ACC112 (cell line): ENCODE measurements around the gene CIAO2B.
"Not testable (repeated sequence)": the region's sequence is repeated elsewhere in the genome, so short reads cannot be mapped to it uniquely, and the experiment has no call there.

ENCODE experiments used
- H2AFZ ChIP-seq: fragments of 200-600 bp; sonication (generic); one replicate; pipeline ENCODE4 v1.6.0; 2017; ENCODE audit warnings: antibody characterized with exemption, low read length; ENCODE audit not compliant: unreplicated experiment
- H3K27ac ChIP-seq: fragments of 200-600 bp; sonication (generic); 2 replicates; pipeline ENCODE4 v1.5.1; 2014; ENCODE audit warnings: low read depth, mild to moderate bottlenecking, antibody characterized with exemption, low read length, moderate library complexity
- H3K27me3 ChIP-seq: fragments of 200-600 bp; sonication (generic); 2 replicates; pipeline ENCODE4 v1.6.1; 2014; ENCODE audit warnings: mild to moderate bottlenecking, antibody characterized with exemption, low read length, moderate library complexity, mixed read lengths; ENCODE audit not compliant: insufficient read depth
- H3K36me3 ChIP-seq: fragments of 200-600 bp; sonication (generic); 2 replicates; pipeline ENCODE4 v1.6.1; 2016; ENCODE audit warnings: mild to moderate bottlenecking, antibody characterized with exemption, low read length, moderate library complexity, mixed read lengths; ENCODE audit not compliant: insufficient read depth
- H3K4me1 ChIP-seq: fragments of 200-600 bp; sonication (generic); one replicate; pipeline ENCODE4 v1.6.1; 2016; ENCODE audit warnings: low read length, mixed read lengths; ENCODE audit not compliant: insufficient read depth, unreplicated experiment, control insufficient read depth
- H3K4me3 ChIP-seq: fragments of 200-600 bp; sonication (generic); 2 replicates; pipeline ENCODE4 v1.5.1; 2014; ENCODE audit warnings: mild to moderate bottlenecking, low read depth, low read length
- H3K79me2 ChIP-seq: fragments of 200-600 bp; sonication (generic); one replicate; pipeline ENCODE4 v1.6.0; 2016; ENCODE audit warnings: low read length; ENCODE audit not compliant: control insufficient read depth, unreplicated experiment, insufficient read depth

CIAO2B gene

DNA sequence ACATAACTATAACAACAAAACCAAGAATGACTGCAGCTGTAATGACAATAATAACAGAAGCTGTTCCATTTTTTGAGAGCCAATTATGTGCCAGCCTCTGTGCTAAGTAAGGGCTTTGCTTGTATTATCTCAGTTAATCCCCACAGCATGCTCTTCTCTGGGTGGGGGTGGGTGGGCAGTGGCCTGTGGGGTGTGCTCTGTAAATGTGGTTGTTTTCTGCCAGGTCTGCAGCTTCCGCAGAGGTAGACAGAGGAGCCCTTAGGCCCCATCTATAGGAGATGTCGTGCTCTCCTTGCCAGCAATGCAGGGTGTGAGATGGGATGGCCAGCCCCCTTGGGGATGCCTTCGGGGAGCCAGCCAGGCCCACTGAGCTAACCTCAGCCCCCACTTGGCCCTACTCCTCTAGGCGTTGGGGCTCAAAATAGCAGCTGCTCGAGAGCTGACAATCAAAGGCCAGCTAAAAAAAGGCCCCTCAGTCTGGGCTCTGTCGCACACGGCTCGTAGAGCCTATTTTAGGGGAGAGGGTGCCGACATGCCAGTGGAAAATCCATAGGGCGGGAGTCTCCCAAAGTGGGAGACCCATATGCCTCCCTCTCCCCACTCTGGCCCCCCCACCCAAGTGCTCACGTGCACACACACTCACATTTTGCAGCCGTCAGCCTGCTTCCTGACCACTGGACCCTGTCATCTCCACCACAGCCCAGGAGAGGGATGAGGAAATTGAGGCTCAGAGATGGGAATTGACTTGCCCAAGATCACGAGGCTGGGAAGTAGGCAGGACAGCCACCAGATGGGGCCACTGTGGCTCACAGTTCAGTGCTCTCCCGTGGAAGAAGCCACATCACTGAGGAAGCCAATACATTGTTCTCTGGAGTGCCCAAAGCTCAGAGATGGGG is 31.3 kb downstream of the CIAO2B start:
- Histone ChIP-seq H3K27ac (no peak overlapping the region), H3K4me1 (peaks cover 19% of the 10 kb centered on the region), H3K36me3 (no peaks in the 10 kb centered on the region), H3K4me3 (no peak overlapping the region), H3K79me2 (no peaks in the 10 kb centered on the region), H2AFZ (no peak overlapping the region), H3K27me3 (no peaks in the 10 kb centered on the region)

DNA sequence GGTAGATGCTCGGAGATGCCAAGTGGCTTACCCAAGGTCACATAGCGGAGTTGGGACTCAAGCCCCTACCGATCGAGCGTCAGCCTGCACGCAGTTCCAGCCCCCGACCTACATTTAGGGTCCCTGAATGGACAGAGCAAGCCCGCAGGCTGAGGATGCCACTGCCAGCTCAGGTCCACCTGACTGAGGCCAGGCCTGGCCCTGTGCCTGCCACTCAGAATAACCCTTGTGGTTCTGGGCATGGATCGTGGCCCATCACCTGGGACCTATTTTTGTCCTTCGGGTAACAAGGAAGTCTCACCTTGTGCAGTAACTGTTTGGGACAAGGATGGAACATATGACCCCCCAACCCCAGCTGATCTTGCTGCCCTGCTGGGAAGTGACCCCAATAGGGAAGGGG is 32.6 kb downstream of the CIAO2B start:
- Histone ChIP-seq H3K4me3 (no peak overlapping the region), H3K36me3 (no peaks in the 10 kb centered on the region), H3K4me1 (peaks cover 19% of the 10 kb centered on the region), H2AFZ (no peak overlapping the region), H3K27me3 (no peaks in the 10 kb centered on the region), H3K79me2 (no peaks in the 10 kb centered on the region), H3K27ac (no peak overlapping the region)

DNA sequence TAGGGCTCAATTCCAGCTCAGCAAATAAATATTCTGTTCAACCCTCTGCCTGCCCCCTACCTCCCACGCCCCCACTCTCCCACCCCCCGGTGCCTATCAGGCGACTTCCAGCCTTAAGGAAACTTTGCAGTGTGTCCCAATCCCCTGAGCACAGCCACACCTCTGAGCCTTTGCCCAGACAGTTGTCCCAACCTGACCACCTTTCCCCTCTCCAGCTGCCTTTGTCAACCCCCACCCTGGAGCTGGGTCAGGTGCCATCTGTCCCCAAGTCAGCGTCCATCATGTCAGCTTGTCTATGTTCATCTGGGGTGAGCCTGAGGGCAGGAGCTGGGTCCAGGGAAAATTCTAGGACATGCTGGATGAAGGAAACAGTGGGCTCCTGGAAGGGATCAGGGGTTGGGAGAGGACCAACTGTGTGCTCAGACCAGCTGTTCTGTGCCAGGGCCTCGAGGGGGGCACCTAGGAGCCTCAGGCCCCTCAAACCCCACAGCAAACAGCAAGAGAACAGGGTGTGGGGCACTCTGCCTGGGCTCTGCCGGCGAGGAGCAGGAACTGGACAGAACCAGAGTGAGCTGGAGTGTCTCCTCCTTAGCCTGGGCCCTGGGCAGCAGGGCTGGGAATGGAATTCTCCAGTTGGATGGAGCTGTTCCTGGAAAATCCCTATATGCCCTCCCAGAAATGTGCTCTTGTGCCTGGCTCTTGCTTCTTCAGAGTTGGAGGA is 33.3 kb downstream of the CIAO2B start:
- Histone ChIP-seq H3K27me3 (no peaks in the 10 kb centered on the region), H3K36me3 (no peaks in the 10 kb centered on the region), H3K4me1 (peaks cover 24% of the 10 kb centered on the region), H3K4me3 (no peak overlapping the region), H2AFZ (no peak overlapping the region), H3K27ac (no peak overlapping the region), H3K79me2 (no peaks in the 10 kb centered on the region)

DNA sequence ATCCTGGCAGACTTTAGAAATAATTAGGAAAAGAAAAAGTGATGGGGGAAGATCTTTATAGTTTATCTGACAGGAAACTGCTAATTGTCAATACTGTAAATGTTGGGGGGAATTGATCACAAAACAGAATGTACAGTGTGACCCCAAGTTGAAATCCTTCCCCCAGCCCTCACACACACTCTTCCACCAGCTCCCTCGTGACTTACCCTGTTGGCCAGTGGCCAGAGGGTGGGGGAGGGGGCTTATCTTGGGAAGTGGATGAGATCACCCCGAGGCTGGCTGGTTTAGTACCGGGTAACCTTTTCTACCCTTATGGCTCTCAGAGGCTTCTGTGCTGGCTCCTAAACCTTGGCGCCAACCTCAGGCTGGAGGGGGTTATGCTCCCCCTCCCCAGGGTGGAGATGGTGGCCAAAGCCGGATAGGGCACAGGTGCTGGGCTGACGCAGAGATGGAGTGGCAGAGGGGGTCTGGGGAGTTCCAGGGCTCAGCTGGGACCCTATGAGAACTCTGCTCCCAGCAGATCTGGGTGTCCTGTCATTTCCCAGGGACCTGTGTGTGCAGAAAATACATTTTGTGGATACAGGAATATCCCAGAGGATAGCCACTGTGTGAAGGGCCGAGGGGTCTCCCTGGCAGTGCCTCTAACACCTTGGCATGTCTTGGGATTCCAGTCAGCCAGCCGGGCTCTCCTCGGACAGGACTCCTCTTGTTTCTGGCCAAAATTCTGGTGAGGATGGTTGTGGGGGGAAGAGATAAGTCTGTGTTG is 34.1 kb downstream of the CIAO2B start:
- Histone ChIP-seq H3K27ac (peak overlapping the region; percentile 66), H3K27me3 (no peaks in the 10 kb centered on the region), H2AFZ (peak overlapping the region; percentile 4), H3K4me3 (no peak overlapping the region), H3K4me1 (peaks cover 29% of the 10 kb centered on the region), H3K36me3 (no peaks in the 10 kb centered on the region), H3K79me2 (no peaks in the 10 kb centered on the region)

- Histone ChIP-seq H3K27me3 (no peaks in the 10 kb centered on the region), H3K4me3 (no peak overlapping the region), H3K36me3 (no peaks in the 10 kb centered on the region), H3K27ac (peak overlapping the region; percentile 66), H3K4me1 (peaks cover 29% of the 10 kb centered on the region), H3K79me2 (no peaks in the 10 kb centered on the region), H2AFZ (no peak overlapping the region)
These were observed 34.8 kb downstream of the CIAO2B start for GRCh38 chr16:66899310-66899944.

DNA sequence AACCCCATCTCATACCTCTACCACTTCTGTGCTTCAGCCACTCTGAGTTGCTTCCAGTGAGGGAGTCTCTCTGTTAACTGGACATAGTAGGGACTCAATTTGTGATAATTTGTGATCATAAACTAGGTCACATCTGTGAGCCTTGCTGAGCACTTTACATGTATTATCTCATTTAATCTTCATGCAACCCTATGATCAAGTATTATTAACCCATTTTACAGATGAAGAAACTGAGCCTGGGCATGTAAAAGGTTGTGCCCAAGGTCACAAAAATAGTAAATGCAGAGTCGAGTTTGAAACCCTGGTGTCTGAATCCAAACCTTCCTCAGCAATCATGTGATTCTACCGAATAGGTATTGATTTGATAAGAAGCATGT is 35.3 kb downstream of the CIAO2B start:
- H3K27ac ChIP-seq: no peak overlapping the region; the same call in 1 of the 2 replicates
- H3K27me3 ChIP-seq: no peaks in the 10 kb centered on the region

DNA sequence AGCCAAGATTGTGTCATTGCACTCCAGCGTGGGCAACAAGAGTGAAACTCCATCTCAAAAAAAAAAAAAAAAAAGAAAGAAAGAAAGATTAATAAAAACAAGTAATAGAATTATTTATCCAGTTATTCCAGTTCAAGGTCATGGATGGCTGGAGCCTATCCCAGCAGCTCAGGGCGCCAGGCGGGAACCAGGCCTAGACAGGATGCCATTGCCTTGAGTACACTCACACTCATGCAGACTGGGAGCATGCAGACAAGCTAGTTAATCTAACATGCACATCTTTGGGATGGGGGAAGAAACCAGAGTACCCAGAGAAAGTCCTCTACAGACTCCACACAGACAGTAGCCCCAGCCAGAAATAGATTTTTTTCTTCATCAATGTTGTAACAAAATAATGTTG is 36.0 kb downstream of the CIAO2B start:
- Histone ChIP-seq H3K79me2 (no peaks in the 10 kb centered on the region), H3K4me1 (peaks cover 29% of the 10 kb centered on the region)

More for the DNA sequence above, 35.3 kb downstream of the CIAO2B start:
- Histone ChIP-seq H3K4me3 (no peak overlapping the region), H2AFZ (no peak overlapping the region), H3K79me2 (no peaks in the 10 kb centered on the region), H3K36me3 (no peaks in the 10 kb centered on the region), H3K4me1 (peaks cover 29% of the 10 kb centered on the region)

GRCh38 chr16:66896682-66897081 is 37.5 kb downstream of the CIAO2B start:
- H3K79me2 ChIP-seq, H3K27me3 ChIP-seq, H3K4me3 ChIP-seq, H3K27ac ChIP-seq, H3K36me3 ChIP-seq, H2AFZ ChIP-seq: not testable (repeated sequence)
- H3K4me1 ChIP-seq: peaks cover 33% of the 10 kb centered on the region

More for the DNA sequence above, 36.0 kb downstream of the CIAO2B start:
- Histone ChIP-seq H2AFZ (no peak overlapping the region), H3K27me3 (no peaks in the 10 kb centered on the region), H3K27ac (no peak overlapping the region), H3K36me3 (no peaks in the 10 kb centered on the region), H3K4me3 (no peak overlapping the region)

DNA sequence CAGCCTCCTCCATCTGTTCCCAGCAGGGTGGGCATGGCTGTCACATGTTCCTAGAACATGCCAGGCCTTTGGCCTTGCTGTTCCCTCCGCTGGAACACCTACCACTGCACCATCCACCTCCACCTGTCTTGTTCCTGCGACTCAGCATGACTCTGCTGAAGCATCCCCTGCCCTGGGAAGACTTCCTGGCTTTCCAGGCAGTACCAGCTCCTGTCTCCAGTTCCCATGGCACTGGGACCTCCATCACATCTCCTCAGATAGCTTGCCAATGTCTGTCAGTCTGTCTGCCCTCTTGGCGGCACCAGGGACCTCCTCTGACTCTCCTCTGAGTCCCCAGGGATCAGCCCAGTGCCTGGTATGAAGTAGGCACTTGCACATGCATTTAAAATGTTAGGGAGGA is 38.2 kb downstream of the CIAO2B start:
- H3K4me1 ChIP-seq: peaks cover 32% of the 10 kb centered on the region
- no peaks in the 10 kb centered on the region for H3K27me3 ChIP-seq
- H2AFZ ChIP-seq: no peak overlapping the region
- H3K36me3 ChIP-seq: no peaks in the 10 kb centered on the region
- no peak overlapping the region for H3K27ac ChIP-seq
- H3K79me2 ChIP-seq: no peaks in the 10 kb centered on the region
- no peak overlapping the region for H3K4me3 ChIP-seq

DNA sequence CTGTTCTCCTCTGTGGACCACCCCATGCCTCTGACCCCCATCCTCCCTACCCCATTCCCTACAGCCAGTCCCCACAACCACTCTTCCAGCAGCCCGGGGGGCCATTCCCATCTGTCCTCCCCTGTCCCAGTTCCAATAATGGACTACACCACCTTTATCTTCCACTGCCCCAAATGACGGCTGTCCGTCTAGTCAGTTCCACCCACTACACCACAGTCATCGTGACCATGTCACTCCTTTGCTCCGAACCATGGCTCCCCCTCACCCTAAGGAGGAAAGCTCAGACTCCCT is 38.6 kb downstream of the CIAO2B start:
- no peaks in the 10 kb centered on the region for H3K79me2 ChIP-seq
- no peaks in the 10 kb centered on the region for H3K36me3 ChIP-seq
- no peak overlapping the region for H3K4me3 ChIP-seq
- H3K4me1 ChIP-seq: peaks cover 28% of the 10 kb centered on the region
- H2AFZ ChIP-seq: no peak overlapping the region
- H3K27ac ChIP-seq: no peak overlapping the region
- H3K27me3 ChIP-seq: no peaks in the 10 kb centered on the region
